Measurements from ENCODE around the gene UBXN1.

UBXN1 gene

GRCh38 chr11:62671608-62672389 is 7.1 kb downstream of the UBXN1 start, which contains the start of the genes LBHD1 and UQCC3:
Gene LBHD1, minus strand, starts transcription at chr11:62672267. Its CDS starts 2,236 bp downstream, at chr11:62670031.
Gene UQCC3, plus strand, starts transcription at chr11:62671673. Its CDS starts 73 bp downstream, at chr11:62671746.
- Histone ChIP-seq H3K9me3 (ENCODE audit: control insufficient read depth in 2 of 2, low read length in 2 of 2) (no peaks in the 10 kb centered on the region), H3K4me3 (ENCODE audit: low read length in 2 of 2) (peak within 1 kb of the TSS; percentile 94 to 95), H3K27ac (ENCODE audit: low read length) (peak within 1 kb of the TSS; percentile 91), H3K4me1 (ENCODE audit: control insufficient read depth, insufficient read depth, low read length) (peaks cover 35% of the 10 kb centered on the region), H3K27me3 (ENCODE audit: control insufficient read depth in 1 of 2, insufficient read depth in 2 of 2, low read length in 2 of 2) (no peaks in the 10 kb centered on the region), H3K36me3 (ENCODE audit: control insufficient read depth in 2 of 2, insufficient read depth in 2 of 2, low read length in 2 of 2) (peaks cover 3 to 16% of the 10 kb centered on the region in 2 donors), H3K9ac (ENCODE audit: low read length in 2 of 2) (peak within 1 kb of the TSS; percentile 92 to 95)

GRCh38 chr11:62671236-62671607 is 7.7 kb downstream of the UBXN1 start:
- Histone ChIP-seq H3K9me3 (ENCODE audit: control insufficient read depth in 2 of 2, low read length in 2 of 2) (no peaks in the 10 kb centered on the region), H3K4me3 (ENCODE audit: low read length in 2 of 2) (peak overlapping the region; percentile 94 to 95), H3K27ac (ENCODE audit: low read length) (peak overlapping the region; percentile 91), H3K4me1 (ENCODE audit: control insufficient read depth, insufficient read depth, low read length) (peaks cover 41% of the 10 kb centered on the region), H3K27me3 (ENCODE audit: control insufficient read depth in 1 of 2, insufficient read depth in 2 of 2, low read length in 2 of 2) (no peaks in the 10 kb centered on the region), H3K9ac (ENCODE audit: low read length in 2 of 2) (peak overlapping the region; percentile 92 to 95), H3K36me3 (ENCODE audit: control insufficient read depth in 2 of 2, insufficient read depth in 2 of 2, low read length in 2 of 2) (peaks cover 4 to 13% of the 10 kb centered on the region in 2 donors)

GRCh38 chr11:62669420-62670161 is 9.3 kb downstream of the UBXN1 start:
- H3K9ac ChIP-seq (ENCODE audit: low read length in 2 of 2) = peak overlapping the region in 1 of 2 donors; percentile 23
- peaks cover 4 to 12% of the 10 kb centered on the region in 2 donors for H3K36me3 ChIP-seq (ENCODE audit: control insufficient read depth in 2 of 2, insufficient read depth in 2 of 2, low read length in 2 of 2)
- H3K27me3 ChIP-seq (ENCODE audit: control insufficient read depth in 1 of 2, insufficient read depth in 2 of 2, low read length in 2 of 2) = no peaks in the 10 kb centered on the region
- H3K27ac ChIP-seq (ENCODE audit: low read length) = peak overlapping the region; percentile 31
- H3K4me1 ChIP-seq (ENCODE audit: control insufficient read depth, insufficient read depth, low read length) = peaks cover 50% of the 10 kb centered on the region
- no peak overlapping the region for H3K4me3 ChIP-seq (ENCODE audit: low read length in 2 of 2)
- no peaks in the 10 kb centered on the region for H3K9me3 ChIP-seq (ENCODE audit: control insufficient read depth in 2 of 2, low read length in 2 of 2)

- H3K9me3 ChIP-seq (ENCODE audit: control insufficient read depth in 2 of 2, low read length in 2 of 2) = no peaks in the 10 kb centered on the region
- H3K27me3 ChIP-seq (ENCODE audit: control insufficient read depth in 1 of 2, insufficient read depth in 2 of 2, low read length in 2 of 2) = no peaks in the 10 kb centered on the region
- peaks cover 4 to 7% of the 10 kb centered on the region in 2 donors for H3K36me3 ChIP-seq (ENCODE audit: control insufficient read depth in 2 of 2, insufficient read depth in 2 of 2, low read length in 2 of 2)
- no peak overlapping the region for H3K4me3 ChIP-seq (ENCODE audit: low read length in 2 of 2)
- H3K27ac ChIP-seq (ENCODE audit: low read length) = peak overlapping the region; percentile 88
- peak overlapping the region; percentile 29 to 93 for H3K9ac ChIP-seq (ENCODE audit: low read length in 2 of 2)
- H3K4me1 ChIP-seq (ENCODE audit: control insufficient read depth, insufficient read depth, low read length) = peaks cover 48% of the 10 kb centered on the region
Observed at GRCh38 chr11:62667460-62667859, 11.4 kb downstream of the UBXN1 start.

GRCh38 chr11:62666259-62666926 is 12.5 kb downstream of the UBXN1 start:
- Histone ChIP-seq H3K27me3 (ENCODE audit: control insufficient read depth in 1 of 2, insufficient read depth in 2 of 2, low read length in 2 of 2) (no peaks in the 10 kb centered on the region), H3K9ac (ENCODE audit: low read length in 2 of 2) (peak overlapping the region; percentile 86 to 93), H3K36me3 (ENCODE audit: control insufficient read depth in 2 of 2, insufficient read depth in 2 of 2, low read length in 2 of 2) (peaks cover 4 to 7% of the 10 kb centered on the region in 2 donors), H3K27ac (ENCODE audit: low read length) (peak overlapping the region; percentile 88), H3K4me1 (ENCODE audit: control insufficient read depth, insufficient read depth, low read length) (peaks cover 41% of the 10 kb centered on the region), H3K4me3 (ENCODE audit: low read length in 2 of 2) (peak overlapping the region; percentile 79 to 97), H3K9me3 (ENCODE audit: control insufficient read depth in 2 of 2, low read length in 2 of 2) (no peaks in the 10 kb centered on the region)

GRCh38 chr11:62665599-62666258 is 13.1 kb downstream of the UBXN1 start:
- Histone ChIP-seq H3K27ac (ENCODE audit: low read length) (peak overlapping the region; percentile 88), H3K9ac (ENCODE audit: low read length in 2 of 2) (peak overlapping the region; percentile 86 to 93), H3K9me3 (ENCODE audit: control insufficient read depth in 2 of 2, low read length in 2 of 2) (no peaks in the 10 kb centered on the region), H3K4me1 (ENCODE audit: control insufficient read depth, insufficient read depth, low read length) (peaks cover 37% of the 10 kb centered on the region), H3K27me3 (ENCODE audit: control insufficient read depth in 1 of 2, insufficient read depth in 2 of 2, low read length in 2 of 2) (no peaks in the 10 kb centered on the region), H3K36me3 (ENCODE audit: control insufficient read depth in 2 of 2, insufficient read depth in 2 of 2, low read length in 2 of 2) (peaks cover 4 to 7% of the 10 kb centered on the region in 2 donors), H3K4me3 (ENCODE audit: low read length in 2 of 2) (peak overlapping the region; percentile 79 to 97)

- H3K4me3 ChIP-seq (ENCODE audit: low read length in 2 of 2) = peak within 1 kb of the TSS; percentile 79 to 97
- no peaks in the 10 kb centered on the region for H3K27me3 ChIP-seq (ENCODE audit: control insufficient read depth in 1 of 2, insufficient read depth in 2 of 2, low read length in 2 of 2)
- peak within 1 kb of the TSS; percentile 91 to 93 for H3K9ac ChIP-seq (ENCODE audit: low read length in 2 of 2)
- H3K27ac ChIP-seq (ENCODE audit: low read length) = peak within 1 kb of the TSS; percentile 88
- H3K4me1 ChIP-seq (ENCODE audit: control insufficient read depth, insufficient read depth, low read length) = peaks cover 33% of the 10 kb centered on the region
- H3K9me3 ChIP-seq (ENCODE audit: control insufficient read depth in 2 of 2, low read length in 2 of 2) = no peaks in the 10 kb centered on the region
- H3K36me3 ChIP-seq (ENCODE audit: control insufficient read depth in 2 of 2, insufficient read depth in 2 of 2, low read length in 2 of 2) = peaks cover 4 to 7% of the 10 kb centered on the region in 2 donors
Observed at GRCh38 chr11:62665075-62665598, 13.7 kb downstream of the UBXN1 start, which contains the start of the genes C11orf98 and CSKMT. Gene C11orf98, minus strand, starts transcription at chr11:62665210. Its CDS starts 41 bp downstream, at chr11:62665169. Gene CSKMT, plus strand, starts transcription at chr11:62665312. Its CDS starts 568 bp downstream, at chr11:62665880.

GRCh38 chr11:62664405-62665074 is 14.3 kb downstream of the UBXN1 start:
- peak overlapping the region; percentile 79 to 97 for H3K4me3 ChIP-seq (ENCODE audit: low read length in 2 of 2)
- H3K27me3 ChIP-seq (ENCODE audit: control insufficient read depth in 1 of 2, insufficient read depth in 2 of 2, low read length in 2 of 2) = no peaks in the 10 kb centered on the region
- peak overlapping the region; percentile 88 for H3K27ac ChIP-seq (ENCODE audit: low read length)
- no peaks in the 10 kb centered on the region for H3K9me3 ChIP-seq (ENCODE audit: control insufficient read depth in 2 of 2, low read length in 2 of 2)
- H3K4me1 ChIP-seq (ENCODE audit: control insufficient read depth, insufficient read depth, low read length) = peaks cover 33% of the 10 kb centered on the region
- peak overlapping the region; percentile 91 to 93 for H3K9ac ChIP-seq (ENCODE audit: low read length in 2 of 2)
- H3K36me3 ChIP-seq (ENCODE audit: control insufficient read depth in 2 of 2, insufficient read depth in 2 of 2, low read length in 2 of 2) = peaks cover 4 to 7% of the 10 kb centered on the region in 2 donors

GRCh38 chr11:62656796-62657429 is 22.0 kb downstream of the UBXN1 start:
- H3K9ac ChIP-seq (ENCODE audit: low read length in 2 of 2) = no peak overlapping the region
- peaks cover 10% of the 10 kb centered on the region for H3K4me1 ChIP-seq (ENCODE audit: control insufficient read depth, insufficient read depth, low read length)
- H3K27ac ChIP-seq (ENCODE audit: low read length) = no peak overlapping the region
- no peaks in the 10 kb centered on the region for H3K9me3 ChIP-seq (ENCODE audit: control insufficient read depth in 2 of 2, low read length in 2 of 2)
- H3K36me3 ChIP-seq (ENCODE audit: control insufficient read depth in 2 of 2, insufficient read depth in 2 of 2, low read length in 2 of 2) = no peaks in the 10 kb centered on the region
- H3K27me3 ChIP-seq (ENCODE audit: control insufficient read depth in 1 of 2, insufficient read depth in 2 of 2, low read length in 2 of 2) = no peaks in the 10 kb centered on the region
- H3K4me3 ChIP-seq (ENCODE audit: low read length in 2 of 2) = no peak overlapping the region
